NCI-H82 (cell line): Measurements from ENCODE around the gene SBF2.

Experiments
- DNase-seq: peaks from one replicate; lab custom pipeline; 2025; lab: John Stamatoyannopoulos, UW

The SBF2 gene

DNA sequence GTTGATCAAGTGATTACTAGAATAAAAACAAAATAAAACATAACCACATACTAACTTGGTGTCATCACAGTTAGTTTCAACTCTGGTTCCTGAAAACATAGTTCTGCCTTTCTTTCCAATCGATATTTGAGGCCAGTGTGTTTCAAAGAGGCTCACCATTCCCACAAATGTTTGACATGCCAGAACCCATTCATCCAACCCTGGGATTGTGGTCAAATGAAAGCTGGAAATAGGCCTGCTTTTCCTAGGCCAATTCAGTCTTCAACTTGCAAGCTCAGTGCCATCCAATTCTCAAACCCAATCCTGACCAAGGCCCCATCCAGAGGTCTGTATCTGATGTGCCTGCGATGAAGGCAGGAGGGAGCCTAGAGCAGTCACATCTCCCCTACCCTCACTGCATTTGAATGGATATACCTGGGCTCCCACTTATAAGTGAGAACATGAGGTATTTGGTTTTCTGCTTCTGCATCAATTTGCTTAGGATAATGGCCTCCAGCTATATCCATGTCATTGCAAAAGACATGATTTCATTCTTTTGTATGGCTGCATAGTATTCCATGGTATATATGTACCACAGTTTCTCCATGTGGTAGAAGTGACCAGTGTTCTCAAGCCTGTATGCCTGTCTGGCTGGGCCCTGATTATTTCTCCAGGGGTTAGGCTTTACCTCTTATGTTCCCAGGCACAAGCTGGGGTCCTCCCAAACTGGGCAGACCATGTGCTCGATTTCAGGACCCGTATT is 486.9 kb downstream of the SBF2 start:
- DNase-seq, result no peak

DNA sequence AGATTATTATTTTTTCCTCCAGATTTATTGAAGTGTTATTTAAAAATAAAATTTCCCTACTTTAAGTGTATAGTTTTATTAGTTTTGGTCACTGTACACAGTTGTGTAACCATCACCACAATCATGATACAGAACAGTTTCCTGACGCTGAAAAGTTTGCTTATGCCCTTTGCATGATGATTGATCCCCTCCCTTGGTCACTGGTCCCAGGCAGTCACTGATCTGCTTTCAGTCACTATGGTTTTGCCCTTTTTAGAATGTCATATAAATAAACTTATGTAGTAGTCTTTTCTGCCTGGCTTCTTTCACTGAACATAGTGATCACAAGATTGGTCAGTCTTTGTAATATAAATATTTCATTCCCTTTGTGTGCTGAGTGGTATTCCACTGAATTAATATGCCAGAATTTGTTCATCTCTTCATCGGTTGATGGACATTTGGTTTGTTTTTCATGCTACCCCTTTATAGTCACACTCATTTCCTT is 489.6 kb downstream of the SBF2 start:
- DNase-seq, result no peak

DNA sequence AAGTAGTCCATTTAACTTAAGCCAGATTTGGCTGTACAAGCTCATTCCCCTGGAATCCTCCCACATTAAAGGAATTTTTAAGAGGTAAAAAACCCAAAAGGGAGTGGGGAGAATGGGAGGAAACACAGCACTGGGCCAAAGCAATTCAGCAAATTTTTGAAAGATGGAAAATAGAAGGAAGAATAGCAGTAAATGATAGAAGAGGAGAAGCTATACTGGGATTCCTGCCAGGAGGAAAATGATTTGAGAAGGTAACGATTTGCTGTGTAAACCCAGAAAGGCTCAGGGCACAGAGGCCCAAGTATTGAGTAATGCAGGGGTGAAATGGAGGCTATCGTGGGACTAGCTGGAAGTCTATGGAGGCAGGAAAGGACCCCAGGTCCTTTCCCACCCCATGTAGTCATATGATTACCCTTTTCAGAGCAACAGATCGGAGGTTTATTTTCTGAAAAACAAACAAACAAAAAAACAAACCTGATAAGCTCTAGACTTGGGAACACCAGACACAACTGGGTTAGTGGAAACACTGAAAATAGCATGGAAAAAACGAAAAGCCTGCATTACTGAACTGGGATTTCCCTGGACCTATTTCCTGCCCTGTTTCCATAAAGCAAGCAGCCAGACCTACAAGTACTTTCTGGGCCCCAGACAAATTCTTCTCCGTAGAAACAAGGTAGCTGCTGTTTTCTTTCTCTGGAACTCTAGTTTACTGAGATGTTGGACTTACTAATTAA is 490.2 kb downstream of the SBF2 start:
- DNase-seq, result peak; percentile 1

DNA sequence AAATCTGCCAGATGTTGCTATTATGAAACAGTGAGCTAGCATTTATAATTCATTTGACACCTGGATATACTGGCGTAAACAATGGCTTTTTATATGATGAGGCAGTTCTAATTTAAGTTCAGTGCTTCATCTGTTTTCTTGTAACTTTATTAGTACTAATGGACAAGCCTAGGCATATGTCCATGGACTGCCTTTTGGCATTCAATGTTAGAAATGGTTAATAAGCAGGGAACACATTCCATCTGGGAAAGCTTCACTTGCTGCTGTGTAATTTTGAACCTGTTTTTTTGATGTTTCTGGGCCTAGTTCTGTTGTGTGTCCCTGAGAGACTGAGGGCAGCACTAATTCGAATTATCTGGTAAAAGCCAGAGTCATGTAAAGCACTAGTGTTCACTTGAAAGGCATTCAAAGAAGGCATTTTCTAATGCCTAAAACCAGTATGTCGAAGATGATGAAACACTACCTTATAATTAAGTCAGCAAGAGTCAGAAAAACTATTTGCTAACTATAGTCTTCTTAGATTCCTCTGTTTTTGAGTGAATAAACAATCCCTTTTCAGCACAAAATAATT is 491.6 kb downstream of the SBF2 start:
- DNase-seq, result no peak

DNA sequence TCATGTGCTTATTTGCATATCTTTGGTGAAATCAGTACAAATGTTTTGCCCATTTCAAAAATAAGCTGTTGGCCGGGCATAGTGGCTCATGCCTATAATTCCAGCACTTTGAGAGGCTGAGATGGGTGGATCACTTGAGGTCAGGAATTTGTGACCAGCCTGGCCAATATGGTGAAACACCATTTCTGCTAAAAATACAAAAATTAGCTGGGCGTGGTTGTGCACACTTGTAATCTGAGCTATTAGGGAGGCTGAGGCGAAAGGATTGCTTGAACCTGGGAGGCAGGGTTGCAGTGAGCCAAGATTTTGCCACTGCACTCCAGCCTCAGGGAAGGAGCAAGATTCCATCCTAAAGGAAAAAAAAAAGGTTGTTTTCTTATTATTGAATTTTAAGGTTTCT is 494.1 kb downstream of the SBF2 start:
- DNase-seq, result no peak

DNA sequence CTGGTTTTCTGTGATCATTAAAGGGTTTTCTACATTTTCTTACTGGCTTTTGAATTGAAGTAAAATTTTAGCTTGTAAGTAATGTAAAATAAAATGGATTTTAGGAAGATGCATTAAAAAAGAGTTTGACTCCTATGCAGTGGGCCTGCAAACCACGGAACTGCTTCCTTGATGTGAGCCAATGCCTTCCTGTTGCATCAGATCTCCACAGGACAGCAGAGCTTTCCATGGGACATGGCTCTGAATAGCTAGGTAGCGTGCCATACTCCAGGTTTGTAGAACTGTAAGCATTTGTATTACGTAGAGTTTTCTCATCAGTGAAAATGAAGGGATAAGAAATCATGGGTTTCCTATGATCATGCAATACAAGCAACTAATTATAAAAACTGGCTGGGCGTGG is 496.7 kb downstream of the SBF2 start:
- no peak for DNase-seq

DNA sequence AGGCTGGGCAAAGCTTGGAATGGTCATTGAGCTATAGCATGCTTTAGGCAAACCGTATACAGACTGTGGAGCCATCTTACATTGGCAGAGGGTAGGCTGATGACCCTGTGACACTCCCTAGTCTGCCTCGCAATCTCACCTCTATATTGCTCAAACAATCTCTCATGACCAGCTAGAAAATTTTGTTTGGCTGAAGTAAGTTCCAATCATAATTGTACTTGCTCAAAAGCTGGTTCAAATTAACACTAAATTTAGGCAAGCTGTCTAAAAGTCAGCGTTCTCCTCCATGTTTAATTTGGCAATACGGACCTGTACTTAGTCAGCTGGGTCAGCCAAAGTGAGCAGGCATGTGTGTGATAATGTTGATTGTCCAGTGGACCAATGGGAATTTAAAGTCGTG is 497.2 kb downstream of the SBF2 start:
- DNase-seq, result no peak

DNA sequence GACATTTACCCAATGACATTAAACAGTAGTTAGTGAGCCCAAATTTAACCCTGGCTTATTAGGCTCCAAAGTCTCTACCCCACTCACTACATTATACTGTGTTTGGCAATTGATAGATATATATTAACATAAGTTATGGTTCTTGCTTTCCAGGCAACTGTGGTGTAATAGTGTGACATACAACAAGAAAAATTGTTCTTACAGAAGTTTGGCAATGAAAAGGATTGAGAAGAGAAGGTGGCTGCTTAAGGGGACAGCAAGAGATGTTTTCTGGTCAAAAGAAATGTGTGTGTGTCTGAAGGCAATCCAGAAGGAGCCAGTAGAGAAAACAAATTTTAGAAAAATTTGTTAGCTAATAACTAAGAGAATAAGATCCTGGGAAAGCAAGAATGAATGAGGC is 497.8 kb downstream of the SBF2 start:
- DNase-seq, result no peak

DNA sequence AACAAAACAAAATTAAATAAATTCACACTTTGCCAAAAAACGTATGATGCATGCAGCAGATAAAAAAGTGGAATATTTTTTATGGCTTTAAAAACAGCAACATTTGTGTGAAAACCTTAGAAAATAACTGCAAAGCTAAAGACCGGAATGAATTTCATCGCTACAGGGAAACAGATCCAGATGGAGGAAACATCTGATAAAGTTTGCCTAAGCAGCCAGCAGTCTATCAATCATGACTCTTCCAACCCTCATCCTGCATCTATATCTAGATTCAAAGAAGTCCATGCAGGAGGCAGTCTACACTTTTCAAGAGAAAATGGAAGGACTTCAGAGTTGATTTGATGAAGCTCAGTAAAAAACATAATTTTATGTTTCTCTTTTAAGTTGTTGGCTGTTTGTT is 503.3 kb downstream of the SBF2 start:
- DNase-seq, result no peak

DNA sequence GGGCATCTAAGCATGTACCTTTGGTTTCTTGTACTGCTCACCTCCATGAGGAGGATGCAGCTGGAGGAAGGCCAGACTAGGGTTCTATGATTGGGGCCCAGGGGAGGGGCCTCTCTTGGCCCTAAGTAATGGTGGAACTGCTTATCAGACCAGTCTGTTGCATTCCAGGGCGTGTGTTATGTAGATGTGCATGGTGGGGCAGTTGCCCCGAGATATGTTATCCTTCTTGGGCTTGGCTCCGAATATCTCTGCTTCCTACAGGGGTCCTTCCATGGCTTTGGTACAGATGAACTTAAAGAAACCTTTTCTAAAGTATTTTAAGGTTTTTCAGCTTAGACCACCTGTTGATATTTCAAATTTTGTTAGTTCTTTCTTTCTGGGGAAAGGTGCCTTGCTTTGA is 504.1 kb downstream of the SBF2 start:
- DNase-seq, result no peak

DNA sequence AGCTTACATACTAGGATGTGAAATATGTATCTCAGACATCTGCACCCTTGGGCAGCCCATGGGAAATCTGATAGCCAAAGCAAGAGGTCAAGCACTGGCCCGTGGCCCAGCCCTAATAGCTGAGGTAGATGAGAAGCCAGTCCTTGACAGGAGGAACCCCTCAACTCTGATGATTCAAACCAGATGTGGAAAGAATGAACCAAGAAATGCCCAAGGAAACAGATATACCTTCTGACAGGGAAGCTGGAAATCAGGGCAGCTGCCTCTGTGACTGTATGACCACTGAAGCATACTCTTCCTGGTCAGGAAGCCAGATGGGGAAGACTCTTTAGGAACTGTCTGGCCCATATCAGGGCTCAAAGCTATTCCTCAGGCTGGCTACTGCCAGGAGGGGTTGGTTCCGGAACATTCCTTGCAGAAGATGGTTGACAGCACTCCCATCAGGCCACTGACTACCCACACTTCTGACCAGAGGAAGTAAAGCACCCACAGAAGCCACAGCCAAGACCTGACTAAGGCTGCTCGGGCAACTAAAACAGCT is 506.0 kb downstream of the SBF2 start:
- DNase-seq, result no peak

DNA sequence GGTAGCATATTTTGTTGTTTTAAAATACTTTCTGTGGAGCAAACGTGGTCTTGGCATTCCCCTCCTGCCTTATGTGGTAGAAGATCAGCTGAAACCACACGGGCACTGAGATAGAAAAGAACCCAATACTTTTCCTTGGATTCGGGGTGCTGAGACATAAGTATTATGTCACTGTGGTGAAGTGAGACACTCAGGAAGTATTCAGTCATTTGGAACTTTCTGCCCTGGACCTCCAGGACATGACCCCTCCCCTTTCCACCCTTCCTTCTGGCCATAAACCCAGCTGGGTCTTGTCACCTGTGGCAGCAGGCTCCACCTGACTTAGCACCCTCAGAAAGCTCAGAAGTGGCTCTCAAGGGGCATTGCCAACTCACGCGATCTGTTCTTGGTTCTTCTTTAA is 506.8 kb downstream of the SBF2 start:
- no peak for DNase-seq

DNA sequence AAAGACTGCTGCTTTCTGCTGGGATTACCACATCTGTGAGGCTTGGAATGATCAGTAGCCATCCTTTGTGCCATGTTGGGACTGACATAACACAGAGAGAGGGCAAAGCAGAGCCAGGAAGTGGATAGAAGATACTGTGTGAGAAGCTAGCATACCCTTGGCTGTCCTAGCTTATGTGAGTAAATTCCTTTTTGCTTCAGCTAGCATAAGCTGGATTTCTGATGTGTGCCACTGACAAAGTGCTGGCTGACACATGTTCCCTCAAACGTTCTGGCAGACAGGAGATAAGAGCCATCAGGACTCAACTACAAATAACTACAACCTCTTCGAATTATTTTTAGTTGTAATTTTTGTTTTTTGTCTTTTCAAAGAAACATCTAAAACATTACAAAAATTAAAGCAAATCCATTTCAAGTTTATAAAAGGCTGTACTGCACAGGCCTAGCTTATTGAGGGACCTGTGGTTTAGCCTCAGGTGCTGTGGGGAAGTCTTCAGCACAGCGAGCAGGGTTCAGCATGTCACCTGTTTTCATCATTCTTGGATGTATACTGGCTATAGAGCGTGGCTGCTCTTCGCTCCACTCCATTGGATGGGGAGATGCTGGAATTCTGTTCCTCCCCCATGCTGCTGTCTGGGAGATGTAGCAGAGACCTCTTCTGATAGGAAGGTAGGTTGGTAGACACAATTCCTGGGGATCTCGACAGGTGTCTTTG is 509.3 kb downstream of the SBF2 start:
- DNase-seq, result no peak

DNA sequence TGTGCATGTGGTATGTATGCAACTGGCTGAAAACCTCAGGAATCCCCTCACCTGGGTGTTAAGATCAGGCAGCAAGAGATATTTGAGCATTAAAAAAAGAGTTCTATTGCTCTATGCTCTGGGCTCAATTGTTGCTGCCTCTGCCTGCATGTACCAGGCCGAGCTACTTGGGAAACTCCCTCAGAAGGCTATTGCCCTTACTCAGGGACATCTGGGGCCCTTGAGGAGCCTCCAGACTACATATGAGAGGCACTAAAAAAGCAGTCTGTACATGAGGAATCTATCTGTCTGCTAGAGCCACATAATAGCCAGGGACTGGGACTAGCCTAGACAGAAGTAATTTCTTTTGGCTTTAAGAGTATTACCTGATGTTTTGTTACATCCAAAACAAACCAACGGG is 510.0 kb downstream of the SBF2 start:
- DNase-seq, result no peak

DNA sequence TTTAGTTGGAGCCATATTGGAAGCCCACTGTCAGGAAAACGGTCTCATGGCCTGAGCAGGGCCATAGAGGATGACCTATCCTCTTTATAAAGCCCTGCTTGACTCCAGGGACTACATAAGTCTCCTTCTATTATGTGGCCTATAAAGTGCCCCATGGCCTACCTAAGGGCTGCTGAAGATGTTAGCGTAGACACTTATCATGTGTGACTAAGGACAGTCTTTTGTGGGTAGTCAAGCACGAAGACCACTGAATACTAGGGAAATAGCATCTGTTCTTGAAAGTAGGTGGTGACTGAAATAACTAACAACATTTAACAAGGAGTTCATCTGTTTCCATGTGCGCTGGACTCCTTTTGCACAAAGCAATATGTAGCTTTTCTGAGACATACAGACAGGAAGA is 513.1 kb downstream of the SBF2 start:
- DNase-seq, result no peak

DNA sequence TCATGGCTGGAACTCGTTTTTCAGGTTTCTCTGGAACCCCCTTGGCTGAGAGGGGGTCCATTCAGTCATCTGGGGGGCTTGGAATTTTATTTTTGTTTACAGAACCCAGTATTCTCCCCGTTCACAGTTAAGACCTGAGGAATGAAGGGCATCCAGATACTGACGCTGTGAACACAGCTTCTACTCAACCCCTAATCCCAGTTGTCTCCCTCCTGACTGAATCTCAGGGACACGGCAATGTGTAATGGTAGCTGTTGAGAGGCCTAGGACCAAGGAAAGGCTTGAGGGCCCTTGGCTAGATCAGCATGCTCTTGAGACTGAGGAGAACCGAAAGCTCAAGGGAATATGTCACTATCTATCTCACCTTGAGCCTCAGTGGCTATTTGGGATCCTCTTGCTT is 516.5 kb downstream of the SBF2 start:
- no peak for DNase-seq

DNA sequence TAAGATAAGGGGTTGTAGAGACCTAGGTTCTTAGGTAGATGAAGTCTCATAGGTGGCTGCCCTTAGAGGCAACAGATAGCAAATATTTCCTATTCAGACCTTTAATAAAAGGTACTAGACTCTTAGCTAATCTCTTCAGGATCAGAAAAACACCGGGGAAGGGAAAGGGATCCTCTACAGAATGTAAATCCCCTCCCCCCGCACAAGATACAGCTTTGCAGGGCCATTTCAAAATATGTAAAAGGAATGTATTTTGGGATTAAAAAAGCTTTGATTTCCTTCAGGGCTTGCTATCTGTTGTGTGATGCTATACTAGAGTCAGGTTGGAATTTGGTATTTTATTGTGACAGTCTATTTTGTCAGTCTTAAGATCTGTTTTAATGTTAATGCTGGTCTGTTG is 517.0 kb downstream of the SBF2 start:
- DNase-seq, result no peak

DNA sequence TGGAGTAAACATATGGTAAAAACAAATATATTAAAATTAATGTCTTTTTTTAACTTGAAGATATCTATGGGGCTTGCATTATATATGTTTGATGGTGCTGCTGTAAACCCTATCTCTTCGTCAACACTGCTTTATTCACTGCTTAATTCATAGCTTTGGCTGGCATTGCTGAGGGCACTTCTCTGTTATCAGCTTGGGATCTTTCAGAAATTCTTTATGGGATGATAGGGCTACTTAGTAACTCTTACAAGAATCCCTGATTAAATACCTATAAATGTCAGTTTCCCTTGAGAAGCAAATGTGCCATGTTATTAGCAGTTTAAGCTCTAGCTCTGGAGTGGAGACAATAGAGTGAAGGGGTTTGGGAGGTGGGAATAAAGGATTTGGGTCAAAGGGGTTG is 517.8 kb downstream of the SBF2 start:
- no peak for DNase-seq

DNA sequence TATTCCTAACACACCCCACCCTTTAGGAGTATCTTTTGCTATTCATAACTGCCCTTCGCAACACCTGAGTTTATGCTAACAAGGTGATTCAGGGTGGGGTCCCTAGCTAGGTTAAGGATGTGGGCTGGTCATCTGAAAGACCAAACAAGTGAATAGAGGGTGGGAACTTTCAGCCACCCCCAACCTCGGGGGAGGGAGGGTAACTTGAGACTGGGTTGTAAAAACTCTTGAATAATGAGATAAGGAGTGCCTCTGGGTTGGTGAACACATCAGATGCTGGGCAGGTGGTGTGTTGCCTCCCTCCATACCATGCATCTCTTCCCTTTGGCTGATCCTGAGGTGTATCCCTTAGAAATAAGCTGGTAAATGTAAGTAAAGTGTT is 518.6 kb downstream of the SBF2 start:
- DNase-seq, result no peak

DNA sequence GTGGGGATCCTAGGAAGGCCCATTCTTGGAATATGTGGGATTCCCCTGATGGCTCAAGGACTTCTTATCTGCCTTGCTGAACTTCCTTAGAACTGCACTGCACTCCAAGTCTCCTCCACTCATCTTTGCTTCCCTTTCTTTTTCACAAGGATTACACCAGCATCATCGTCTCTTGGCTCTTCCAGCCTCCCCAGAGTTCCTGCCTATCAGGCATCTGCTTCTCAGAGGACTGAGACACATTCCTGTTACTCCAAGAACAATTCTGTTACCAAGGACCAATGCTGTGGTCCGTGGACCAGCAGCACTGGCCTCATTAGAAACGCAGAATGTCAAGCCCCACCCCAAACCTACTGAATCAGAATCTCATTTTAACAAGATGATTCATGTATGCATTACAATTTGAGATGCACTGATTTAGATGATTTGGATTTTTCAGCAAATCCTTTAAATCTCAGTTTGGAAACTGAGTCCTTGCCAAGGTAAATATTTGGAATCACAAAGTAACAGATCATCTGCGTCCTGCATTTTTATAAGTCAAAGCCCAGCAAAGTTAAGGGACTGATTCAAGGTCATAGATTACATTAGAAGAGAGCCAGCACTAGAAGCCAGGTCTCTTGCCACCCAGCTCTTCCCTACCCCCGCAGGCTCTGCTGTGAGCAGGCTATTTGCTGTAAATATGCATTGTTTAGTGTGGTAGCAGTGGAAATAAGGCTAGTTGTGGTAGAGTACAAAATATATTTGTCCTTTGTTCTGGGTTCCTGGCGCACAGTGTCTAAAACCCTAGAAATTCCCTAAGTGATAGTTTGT is 519.2 kb downstream of the SBF2 start:
- DNase-seq, result no peak

DNA sequence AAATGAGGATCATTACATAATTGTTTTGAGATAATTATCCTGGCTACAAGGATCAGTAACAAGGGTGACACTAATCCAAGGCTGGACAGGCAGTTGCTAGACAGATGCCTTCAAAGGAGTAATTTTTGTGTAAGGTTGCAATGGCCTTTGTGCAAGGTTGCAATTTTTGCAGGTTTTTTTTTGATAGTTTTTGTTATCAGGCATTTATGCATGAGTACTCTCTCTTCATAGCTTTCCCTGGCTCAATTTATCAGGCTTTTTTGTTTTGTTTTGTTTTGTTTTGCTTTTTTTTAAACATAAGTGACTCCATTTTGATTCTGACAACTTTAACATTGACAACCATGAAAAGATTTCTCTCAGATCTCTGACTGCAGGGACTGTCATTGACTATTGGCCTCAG is 519.9 kb downstream of the SBF2 start:
- no peak for DNase-seq

DNA sequence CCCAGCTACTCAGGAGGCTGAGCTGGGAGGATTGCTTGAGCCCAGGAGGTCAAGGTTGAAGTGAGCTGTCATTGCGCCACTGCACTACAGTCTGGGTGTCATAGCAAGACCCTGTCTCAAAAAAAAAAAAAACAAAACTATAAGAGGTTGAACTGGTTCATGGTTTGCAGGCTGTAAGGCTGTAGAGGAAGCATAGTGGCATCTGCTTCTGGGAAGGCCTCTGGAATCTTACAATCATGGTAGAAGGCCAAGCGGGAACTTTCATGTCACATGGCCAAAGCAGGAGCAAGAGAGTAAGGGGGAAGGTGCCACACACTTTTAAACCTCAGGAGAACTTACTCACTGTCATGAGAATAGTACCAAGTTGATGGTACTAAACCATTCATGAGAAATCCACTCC is 520.5 kb downstream of the SBF2 start:
- no peak for DNase-seq
